22Rv1 (cell line): Measurements from ENCODE around the gene ZG16B.

Experiments used
- ZFX ChIP-seq: fragments of 450-650 bp; IDR thresholded peaks from 2 replicates; pipeline ENCODE4 v1.6.1; 2017; ENCODE audit warnings: antibody characterized with exemption, borderline replicate concordance
- TF ChIP-seq, protein P1 (sequence below): fragments of 450-650 bp; IDR thresholded peaks from 2 replicates; pipeline ENCODE4 v1.5.1; 2017; ENCODE audit warnings: mild to moderate bottlenecking

DNA sequence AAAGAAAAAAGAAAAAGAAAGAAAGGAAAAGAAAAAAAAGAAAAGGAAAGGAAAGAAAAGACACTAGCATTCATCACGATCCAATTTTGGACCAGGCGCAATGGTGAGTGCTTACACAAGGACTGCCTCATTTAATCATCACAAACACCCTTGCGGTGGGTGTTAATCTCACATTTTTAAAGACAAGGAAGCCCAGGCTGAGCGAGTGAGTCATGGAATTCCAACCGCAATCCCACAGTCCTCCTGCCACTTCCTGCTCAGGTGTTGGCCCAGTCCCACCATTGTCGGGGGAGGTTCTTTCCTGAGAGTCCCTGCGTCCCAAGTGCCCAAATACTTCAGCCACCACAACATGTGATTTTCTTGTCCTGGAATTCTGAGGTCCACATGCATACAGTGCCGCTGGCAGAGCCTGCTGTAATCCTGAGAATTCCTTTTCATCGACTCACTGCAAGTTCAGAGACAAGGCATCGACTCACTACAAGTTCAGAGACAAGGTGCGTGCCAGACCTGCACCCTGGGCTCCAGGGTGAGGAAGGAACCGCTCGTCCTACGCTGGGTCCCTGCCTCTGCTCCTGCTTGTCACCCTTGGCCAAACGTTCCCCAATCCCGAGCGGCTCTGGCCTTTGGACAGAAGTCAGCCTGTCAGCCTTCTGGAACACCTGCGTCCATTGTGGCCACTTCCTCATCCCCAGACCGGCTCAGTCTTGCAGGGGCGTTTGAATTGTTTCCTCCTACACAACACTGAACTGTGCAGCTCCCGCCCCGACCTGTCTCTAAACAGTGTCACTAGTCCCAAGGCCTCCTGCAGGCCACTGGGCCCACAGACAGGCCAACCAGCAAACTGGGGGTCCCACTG is 5.8 kb downstream of the ZG16B start:
- TF ChIP-seq, protein P1, sequence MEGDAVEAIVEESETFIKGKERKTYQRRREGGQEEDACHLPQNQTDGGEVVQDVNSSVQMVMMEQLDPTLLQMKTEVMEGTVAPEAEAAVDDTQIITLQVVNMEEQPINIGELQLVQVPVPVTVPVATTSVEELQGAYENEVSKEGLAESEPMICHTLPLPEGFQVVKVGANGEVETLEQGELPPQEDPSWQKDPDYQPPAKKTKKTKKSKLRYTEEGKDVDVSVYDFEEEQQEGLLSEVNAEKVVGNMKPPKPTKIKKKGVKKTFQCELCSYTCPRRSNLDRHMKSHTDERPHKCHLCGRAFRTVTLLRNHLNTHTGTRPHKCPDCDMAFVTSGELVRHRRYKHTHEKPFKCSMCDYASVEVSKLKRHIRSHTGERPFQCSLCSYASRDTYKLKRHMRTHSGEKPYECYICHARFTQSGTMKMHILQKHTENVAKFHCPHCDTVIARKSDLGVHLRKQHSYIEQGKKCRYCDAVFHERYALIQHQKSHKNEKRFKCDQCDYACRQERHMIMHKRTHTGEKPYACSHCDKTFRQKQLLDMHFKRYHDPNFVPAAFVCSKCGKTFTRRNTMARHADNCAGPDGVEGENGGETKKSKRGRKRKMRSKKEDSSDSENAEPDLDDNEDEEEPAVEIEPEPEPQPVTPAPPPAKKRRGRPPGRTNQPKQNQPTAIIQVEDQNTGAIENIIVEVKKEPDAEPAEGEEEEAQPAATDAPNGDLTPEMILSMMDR: no peak
- TF ChIP-seq ZFX: no peak
